ENCODE measurements around the gene SULT1A1. TPM values are rescaled to one million over a fixed set of nuclear protein-coding genes. Genes with fewer than 3 reads are reported as not detected.
"Not testable (repeated sequence)": the region's sequence is repeated elsewhere in the genome, so short reads cannot be mapped to it uniquely, and the experiment has no call there.

Gene SULT1A1
- 0.27 and 24.9 TPM in 2 replicates for total RNA-seq (ENCODE audit: low replicate concordance)

DNA sequence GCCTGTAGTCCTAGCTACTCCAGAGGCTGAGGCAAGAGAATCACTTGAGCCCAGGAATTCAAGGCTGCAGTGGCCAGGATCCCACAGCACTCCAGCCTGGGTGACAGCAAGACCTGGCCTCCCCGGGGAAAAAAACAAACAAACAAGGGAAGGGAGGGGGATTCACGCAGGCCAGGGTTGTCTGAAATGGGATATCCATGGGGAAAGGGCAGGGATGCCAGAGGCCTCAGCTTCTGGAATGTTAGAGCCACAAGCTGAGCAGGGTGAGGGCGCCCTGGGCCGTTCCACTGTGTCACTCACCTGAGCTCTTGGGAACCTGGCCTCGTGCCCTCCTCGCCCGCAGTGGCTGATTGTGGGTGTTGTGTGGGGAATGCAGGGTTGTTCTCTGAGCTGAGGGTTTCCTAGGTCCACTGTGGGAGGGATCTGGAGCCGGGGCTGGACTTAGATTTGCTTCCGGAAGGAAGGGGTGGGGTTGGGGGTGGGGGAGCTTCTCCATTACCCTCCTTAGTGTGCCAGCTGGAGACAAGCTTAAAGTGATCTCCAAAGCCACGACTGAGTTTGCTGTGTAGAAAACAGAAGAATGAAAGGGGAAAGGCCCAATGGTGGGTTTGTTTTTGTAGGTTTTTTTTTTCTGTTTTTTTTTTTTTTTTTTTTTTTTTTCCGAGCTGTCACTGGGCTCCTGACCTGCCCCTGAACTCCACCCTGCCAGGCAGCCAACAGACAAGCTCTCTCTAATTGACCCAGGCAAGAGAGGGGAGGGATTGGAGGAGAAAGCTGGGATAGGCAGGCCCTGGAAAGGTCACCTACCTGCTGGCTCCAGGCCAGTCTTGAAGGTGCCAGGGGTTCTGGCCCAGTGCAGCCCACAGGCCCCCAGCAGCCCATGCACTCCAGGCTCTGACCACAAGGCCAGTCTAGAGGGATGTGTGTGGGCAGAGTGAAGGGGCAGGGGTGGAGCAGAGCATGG is at the start of gene SULT1A1:
TSS of gene SULT1A1 (minus strand) at position 414 of the 964 bp plus-strand sequence. CDS start 1,189 bp downstream, outside the sequence.
- H3K4me3 ChIP-seq (ENCODE audit: low read depth, low read length), result peak within 1 kb of the TSS; percentile 58

DNA sequence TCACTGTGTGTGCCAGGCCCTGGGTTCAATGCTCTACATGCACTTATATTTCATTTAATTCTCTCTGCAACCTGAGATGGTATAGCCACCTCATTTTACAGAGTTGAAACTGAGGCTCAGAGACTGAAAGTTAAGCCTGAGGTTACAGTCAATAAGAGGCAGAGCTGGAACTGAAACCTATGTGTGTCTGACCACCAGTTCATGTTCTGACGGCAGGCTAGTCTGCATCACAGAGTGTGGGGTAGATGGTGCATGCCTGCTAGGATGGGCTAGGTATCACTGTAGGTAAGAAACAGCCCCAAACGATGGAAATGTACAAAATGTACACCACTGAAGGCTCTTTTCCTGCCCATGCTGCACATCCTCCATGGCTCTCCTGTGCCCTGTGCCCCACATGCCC is 30.1 kb upstream of the SULT1A1 start:
- not testable (repeated sequence) for H3K4me3 ChIP-seq (ENCODE audit: low read depth, low read length); DNase-seq (ENCODE audit: low read depth)

More for the DNA sequence above, at the start of gene SULT1A1:
- DNase-seq (ENCODE audit: low read depth), result peak; percentile 35
- TF ChIP-seq, protein P1, sequence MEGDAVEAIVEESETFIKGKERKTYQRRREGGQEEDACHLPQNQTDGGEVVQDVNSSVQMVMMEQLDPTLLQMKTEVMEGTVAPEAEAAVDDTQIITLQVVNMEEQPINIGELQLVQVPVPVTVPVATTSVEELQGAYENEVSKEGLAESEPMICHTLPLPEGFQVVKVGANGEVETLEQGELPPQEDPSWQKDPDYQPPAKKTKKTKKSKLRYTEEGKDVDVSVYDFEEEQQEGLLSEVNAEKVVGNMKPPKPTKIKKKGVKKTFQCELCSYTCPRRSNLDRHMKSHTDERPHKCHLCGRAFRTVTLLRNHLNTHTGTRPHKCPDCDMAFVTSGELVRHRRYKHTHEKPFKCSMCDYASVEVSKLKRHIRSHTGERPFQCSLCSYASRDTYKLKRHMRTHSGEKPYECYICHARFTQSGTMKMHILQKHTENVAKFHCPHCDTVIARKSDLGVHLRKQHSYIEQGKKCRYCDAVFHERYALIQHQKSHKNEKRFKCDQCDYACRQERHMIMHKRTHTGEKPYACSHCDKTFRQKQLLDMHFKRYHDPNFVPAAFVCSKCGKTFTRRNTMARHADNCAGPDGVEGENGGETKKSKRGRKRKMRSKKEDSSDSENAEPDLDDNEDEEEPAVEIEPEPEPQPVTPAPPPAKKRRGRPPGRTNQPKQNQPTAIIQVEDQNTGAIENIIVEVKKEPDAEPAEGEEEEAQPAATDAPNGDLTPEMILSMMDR (IDR thresholded peaks at IDR 0.05; ENCODE audit: insufficient read depth, low read length), result no peak

DNA sequence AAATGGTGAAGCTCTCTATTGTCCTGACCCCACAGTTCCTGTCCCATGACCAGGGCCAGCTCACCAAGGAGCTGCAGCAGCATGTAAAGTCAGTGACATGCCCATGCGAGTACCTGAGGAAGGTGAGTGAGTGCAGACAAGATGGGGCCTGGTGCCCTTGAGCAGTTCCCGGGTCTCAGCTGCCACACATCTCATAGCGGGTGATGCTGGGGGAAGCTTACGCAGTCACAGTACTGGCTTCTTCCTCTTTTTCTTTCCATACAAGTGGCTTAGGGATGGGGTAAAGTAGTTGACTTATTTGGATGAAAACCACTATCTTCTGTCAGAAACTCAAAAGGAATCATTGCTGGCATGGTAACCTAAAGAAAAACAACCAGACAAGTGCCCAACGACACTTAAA is 28.5 kb upstream of the SULT1A1 start:
- DNase-seq (ENCODE audit: low read depth); H3K4me3 ChIP-seq (ENCODE audit: low read depth, low read length): not testable (repeated sequence)

DNA sequence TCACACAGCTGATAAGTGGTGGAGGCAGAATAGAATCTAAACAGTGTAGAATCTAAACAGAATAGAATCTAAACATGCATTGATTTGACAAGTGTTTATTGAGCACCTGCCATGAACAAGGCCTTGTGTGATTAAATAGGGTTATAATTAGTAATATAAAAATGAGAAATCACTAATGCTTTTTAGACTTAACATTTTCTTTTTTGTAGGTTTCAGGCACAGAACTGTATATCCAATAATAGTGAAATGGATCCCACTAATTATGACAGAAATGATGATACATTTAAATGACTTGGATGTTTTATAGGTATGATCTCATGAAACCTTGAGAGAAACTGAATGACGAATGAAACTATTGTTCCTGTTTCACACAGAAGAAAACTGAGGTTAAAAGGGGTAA is 27.9 kb upstream of the SULT1A1 start, which contains the start of gene NPIPB8:
TSS of gene NPIPB8 (plus strand) at position 301 of the 400 bp plus-strand sequence. CDS start 296 bp downstream, outside the sequence.
- DNase-seq (ENCODE audit: low read depth); H3K4me3 ChIP-seq (ENCODE audit: low read depth, low read length): not testable (repeated sequence)

GRCh38 chr16:28636093-28636823 is 26.4 kb upstream of the SULT1A1 start:
- DNase-seq (ENCODE audit: low read depth), result peak; percentile 82
- not testable (repeated sequence) for H3K4me3 ChIP-seq (ENCODE audit: low read depth, low read length)

GRCh38 chr16:28630905-28631304 is 21.1 kb upstream of the SULT1A1 start:
- H3K4me3 ChIP-seq (ENCODE audit: low read depth, low read length); DNase-seq (ENCODE audit: low read depth): not testable (repeated sequence)

- peak; percentile 11 for DNase-seq (ENCODE audit: low read depth)
- TF ChIP-seq, protein P1 (IDR thresholded peaks at IDR 0.05; ENCODE audit: insufficient read depth, low read length), result no peak
- H3K4me3 ChIP-seq (ENCODE audit: low read depth, low read length), result peak overlapping the region; percentile 5
Observed at GRCh38 chr16:28623172-28623711, 13.4 kb upstream of the SULT1A1 start.

- DNase-seq (ENCODE audit: low read depth); H3K4me3 ChIP-seq (ENCODE audit: low read depth, low read length): not testable (repeated sequence)
Observed at GRCh38 chr16:28622532-28623171, 12.8 kb upstream of the SULT1A1 start.

- TF ChIP-seq, protein P1 (IDR thresholded peaks at IDR 0.05; ENCODE audit: insufficient read depth, low read length), result no peak
Observed at GRCh38 chr16:28621481-28622155, 11.8 kb upstream of the SULT1A1 start.

GRCh38 chr16:28620316-28620715 is 10.5 kb upstream of the SULT1A1 start:
- not testable (repeated sequence) for DNase-seq (ENCODE audit: low read depth); H3K4me3 ChIP-seq (ENCODE audit: low read depth, low read length)

More at GRCh38 chr16:28621481-28622155, 11.8 kb upstream of the SULT1A1 start:
- DNase-seq (ENCODE audit: low read depth), result no peak
- H3K4me3 ChIP-seq (ENCODE audit: low read depth, low read length), result no peak overlapping the region
